GM18861 (cell line): ENCODE data around the gene CD82.
A peak's percentile ranks its signal among the peaks of the same experiment; 100 is the strongest.
"Not testable (repeated sequence)": the region's sequence is repeated elsewhere in the genome, so short reads cannot be mapped to it uniquely, and the experiment has no call there.

Experiments used
- ATAC-seq: cut with Tn5 transposase; IDR thresholded peaks from one replicate; pipeline ENCODE4 v1.9.1; 2021; ENCODE audit not compliant: unreplicated experiment

CD82 gene

DNA sequence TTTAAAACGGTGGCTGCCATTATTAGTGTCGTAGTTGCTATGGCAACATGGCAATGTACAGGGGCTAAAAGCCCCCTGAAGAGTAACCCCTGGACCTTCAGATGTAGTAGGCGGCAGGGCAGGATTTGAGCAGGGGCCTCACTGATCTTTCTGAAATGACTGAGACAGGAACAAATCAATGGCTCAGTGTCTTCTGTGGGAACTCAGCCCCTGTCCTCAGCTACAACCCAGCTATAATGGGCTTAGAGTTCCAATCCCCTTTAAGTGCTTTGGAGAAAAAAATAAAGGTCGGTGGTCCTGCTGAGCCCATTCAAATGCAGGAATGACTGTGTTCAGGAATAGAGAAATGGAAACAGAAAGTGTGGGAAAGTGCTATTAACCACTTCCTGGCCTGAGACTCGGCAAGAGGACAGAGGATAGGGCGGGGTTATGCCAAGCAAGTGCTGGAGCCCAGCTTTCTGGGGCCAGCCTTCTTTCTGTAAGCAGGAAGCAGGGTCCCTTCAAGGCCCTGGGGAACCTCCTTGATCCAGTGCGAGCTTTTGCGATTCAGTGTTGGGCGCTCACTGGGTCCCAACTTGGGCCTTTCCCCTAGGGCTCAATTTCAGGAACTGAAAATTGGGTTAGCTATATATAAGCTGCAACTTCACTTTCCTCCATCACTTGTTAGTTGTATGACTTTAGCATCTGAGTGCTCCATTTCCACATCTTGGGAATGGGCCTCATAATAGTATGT lies 6.1 kb upstream of the CD82 start:
- ATAC-seq = peak; percentile 65

DNA sequence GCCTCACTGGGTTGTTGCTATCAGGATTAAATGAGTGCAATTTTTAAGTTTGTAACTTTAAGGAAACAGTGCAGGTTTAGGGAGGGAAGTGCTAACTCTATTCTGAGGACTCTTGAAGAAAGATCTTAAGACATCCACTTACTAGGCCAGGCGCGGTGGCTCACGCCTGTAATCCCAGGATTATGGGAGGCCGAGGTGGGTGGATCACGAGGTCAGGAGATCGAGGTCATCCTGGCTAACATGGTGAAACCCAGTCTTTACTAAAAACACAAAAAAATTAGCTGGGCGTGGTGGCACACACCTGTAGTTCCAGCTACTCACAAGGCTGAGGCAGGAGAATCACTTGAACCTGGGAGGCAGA lies 5.5 kb upstream of the CD82 start:
- ATAC-seq = not testable (repeated sequence)

DNA sequence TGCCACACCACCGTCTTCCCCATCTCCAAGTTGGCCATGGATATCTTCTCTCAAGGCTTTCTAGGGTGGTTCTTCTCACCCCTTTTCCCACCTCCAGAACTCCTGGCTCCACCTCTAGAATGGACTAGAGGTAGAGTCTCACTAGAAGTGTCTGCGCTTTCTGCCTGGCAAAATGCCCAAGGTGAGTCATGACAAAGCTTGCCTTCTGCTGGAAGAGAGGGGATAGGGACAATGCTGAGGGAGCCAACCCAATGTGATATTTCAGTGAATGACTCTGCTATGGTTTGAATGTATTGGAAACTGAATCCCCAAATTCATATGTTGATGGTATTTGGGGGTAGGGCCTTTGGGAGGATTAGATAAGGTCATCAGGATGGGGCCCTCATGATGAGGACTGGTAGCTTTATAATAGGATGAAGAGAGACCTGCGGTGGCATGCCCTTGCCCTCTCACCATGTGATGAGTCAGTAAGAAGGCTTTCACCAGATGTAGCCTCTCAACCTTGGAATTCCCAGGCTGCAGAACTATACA lies 4.1 kb upstream of the CD82 start:
- ATAC-seq = no peak

DNA sequence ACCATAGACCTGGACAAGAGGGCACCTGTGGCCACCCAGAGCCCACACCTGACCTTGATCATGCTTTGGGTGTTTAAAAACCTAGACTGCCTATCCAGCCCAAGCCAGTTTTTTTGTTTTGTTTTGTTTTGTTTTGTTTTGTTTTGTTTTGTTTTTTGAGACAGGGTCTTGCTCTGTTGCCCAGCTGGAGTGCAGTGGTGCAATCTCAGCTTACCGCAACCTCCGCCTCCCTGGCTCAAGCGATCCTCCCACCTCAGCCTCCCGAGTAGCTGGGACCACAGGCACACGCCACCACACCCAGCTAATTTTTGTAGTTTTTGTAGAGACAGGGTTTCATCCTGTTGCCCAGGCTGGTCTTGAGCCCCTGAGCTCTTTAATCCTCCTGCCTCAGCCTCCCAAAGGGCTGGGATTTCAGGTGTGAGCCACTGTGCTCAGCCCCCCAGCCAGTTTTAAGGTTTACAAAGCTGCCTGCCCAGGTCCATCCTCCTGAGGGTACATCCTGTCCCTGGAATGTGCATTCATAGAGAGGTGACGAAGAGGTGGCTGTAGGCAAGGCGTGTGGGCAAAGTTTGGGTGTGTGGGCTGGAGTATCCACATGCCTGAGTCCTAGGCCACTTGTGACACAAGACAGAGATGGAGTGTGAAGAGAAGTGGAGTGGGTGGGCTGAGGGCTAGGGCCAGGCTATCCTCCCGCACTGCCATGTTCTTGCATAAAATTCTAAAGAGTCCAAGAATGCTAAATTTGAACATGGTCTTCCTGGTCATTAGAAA lies 3.3 kb upstream of the CD82 start:
- ATAC-seq = no peak

DNA sequence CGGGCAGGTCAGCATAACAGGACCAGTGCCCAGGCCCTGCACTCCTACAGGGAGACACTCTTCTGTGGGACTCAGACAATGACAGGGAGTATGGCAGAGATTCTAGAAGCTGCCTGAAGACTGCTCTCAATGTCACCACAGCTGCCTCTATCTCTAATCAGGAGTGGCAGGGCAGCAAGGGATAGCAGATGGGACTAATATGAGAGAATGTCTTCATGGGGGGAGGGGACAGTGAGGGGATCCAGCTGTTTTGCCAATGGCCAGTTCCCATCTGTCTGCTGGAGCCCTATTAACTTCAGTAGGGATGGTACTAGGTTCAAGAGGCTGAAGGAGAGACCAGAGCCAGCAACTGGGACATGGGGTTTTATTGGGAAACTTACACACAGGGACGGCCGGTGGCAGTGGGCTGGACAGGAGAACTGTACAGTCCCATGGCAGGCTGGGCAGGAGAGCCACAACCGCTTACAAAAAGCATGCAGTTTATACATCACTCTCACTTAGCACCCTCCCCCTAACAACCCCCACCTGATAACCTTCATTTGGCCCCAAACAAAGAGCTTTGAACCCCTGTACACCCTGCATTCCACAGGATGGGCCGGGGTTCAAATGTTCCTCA lies 2.5 kb upstream of the CD82 start:
- no peak for ATAC-seq

DNA sequence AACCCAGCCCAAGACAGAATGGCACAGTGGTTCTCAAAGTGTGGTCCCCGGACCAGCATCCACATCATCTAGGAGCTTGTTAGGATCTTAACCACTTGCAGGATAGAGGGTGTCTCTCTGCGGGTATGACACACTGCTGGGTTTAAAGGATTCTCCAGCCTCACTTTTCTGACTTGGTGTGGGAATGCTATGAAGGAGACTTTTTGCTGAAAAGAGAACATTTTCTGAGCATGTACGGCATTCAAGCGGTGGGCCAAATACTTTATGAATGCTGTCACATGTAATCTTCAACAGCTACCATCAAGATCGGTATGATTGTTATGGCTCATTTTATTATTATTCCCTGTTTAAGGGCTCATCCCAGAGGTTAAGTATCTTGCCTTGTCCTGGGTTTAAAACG lies 1.8 kb upstream of the CD82 start:
- ATAC-seq = no peak

DNA sequence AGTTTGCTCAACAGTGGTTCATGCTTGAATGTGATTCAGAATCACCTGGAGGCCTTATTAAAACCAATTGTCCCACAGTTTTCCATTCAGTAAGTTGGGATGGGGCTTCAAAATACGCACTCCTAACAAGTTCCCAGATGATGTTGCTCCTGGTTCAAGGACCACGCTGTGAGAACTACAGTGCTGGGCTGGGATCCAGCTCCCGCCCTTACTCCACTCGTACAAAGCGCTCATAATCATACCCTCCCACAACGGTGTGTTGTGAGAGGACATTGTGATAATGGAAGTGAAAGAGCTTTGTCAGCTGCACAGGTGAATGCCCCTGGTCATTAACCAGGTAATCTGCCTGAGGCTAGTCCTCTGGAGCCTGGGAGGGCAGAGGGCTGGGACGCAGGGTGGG lies 1.3 kb upstream of the CD82 start:
- ATAC-seq = no peak

DNA sequence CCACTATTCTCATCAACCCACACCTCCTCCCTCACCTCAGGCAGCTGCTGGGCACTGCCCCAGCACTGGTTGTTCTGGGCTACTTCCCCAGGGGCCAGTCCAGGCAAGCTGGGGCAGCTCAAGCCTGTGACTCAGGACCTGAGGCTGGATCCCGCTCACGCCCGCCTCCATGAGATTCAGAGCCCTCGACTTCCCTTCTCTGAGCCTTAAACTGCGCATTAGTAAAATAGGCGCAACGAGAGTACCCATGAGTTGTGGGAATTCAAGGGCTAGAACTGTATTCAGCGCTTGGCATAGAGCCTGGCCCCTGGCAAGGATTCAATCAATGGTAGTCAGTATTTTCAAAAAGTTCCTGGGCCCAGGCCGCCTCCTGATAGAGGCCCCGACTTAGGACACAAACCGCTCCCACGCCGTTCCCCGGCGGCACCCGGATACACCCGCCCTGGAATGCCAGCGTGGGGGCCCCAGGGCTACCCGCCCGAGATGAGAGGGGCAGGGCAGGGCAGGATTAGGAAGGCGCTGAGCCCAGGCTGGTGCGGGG lies 723 bp upstream of the CD82 start:
- ATAC-seq = no peak

DNA sequence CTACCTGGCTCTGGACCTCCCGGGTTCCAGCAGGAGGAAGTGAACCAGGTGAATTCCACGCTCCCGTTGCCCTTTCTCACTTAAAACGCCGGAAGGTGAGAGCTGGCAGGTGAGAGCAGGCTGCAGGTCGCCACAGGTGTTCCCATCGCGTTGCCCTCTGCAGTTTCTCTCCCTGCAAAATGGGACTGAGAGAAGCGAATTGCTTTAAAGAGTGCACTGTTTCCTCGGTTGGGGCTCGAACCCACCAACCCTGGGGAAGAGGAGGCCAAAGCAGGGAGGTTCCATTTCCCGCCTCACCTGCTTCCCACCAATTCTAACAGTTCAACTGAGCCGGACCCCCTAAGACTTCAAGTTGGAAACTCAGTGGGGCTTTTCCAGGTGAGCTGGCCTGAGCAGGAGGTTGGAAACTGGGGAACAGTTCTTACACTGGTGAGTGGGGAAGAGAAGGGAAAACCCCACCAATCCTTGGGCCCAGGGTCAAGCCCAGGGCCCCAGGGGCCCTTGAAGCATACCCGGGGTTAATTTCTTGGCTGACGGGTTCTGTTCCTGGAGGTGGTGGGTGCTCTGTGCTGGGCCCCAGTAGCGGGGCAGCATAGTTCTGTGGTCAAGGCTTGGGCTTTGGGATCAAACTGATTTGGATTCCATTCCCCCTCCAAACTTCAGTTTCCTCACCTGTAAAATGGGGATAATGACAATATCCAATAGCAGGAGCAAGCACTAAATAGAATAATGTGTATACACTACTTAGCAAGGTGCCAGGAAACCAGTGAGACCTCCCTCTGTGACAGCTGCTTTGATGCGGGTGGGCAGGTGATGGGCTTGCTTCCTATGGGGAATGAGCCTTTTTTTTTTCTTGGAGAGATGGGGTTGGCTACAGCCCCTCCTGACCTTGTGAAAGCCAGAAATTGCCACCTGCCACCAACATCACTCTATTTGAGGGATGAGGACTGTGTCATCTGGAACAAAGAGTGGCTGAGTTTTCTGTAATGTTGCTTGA lies 788 bp downstream of the CD82 start:
- no peak for ATAC-seq

DNA sequence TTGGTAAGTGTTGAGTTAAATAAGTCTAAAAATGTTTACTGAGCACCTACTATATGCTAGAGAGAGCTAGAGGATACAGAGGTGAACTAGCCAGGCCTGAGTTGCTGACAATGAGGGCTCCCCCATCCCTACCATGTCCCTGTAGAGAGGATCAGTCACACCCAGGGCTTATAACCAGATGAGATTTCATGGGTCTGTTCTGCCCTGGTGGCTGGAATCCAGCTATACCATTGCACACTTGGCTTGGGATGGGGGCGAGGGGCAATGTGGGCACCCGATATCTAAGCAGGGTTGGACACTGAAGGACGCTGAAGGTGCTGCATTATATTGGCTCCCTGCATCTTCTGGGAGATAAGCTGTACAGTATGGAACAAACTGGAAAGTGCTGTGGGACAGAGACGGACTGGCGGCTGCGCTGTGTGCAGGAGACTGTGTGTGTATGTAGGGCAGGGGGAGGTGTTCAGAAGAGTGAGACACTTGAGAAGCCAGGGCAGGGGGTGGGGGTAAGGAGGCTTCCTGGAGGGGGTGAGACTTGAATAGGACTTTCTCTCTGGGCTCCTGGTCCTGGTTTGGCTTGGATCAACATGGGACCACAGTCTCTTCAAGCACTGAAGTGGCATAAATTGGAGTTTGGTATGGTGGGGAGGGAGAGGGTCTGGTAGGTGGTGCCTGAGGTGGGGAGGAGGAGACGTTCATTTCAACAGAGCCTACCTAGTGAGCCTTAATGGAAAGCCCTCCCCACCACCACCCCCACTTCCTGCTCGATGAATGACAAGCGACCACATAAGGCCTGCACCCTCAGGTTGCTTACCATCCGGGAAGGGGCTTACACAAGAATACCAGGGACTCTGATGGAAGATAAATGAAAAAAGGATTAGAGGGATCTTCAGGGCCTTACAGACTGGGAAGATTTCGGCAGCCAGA lies 1.8 kb downstream of the CD82 start:
- no peak for ATAC-seq

DNA sequence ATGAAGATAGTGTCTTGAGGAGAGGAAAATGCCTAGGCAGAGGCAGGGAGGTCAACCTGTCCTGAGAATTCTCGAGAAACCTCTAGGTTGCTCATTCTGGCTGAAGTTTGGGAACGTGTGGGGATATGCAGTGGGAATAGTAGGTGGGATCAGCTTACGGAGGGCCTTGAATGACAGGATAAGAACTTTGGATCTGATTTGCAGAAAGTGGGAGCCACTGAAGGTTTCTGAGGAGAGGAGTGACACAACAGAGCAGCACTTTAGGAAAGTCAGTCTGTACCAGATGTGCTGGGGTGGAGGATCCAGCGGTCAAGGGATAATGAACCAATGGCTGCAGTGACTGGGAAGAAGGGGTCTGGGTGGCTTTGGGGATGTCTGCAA lies 2.4 kb downstream of the CD82 start:
- ATAC-seq = no peak

DNA sequence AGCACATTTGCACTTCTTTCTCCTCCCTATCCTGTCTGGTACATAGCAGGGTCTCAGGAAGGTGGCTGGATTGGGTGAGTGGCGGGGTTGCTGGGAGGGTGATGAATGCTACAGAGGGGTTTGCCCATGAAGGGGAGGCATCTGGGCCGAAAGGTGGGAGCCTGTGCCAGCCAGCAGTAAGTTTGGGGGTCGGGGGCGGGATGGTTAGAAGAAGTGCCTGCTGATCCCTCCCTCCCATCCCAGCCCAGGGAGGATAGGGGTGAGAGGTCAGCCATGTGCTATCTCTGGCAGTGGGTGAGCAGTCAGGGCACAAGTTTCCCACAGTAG lies 2.8 kb downstream of the CD82 start:
- ATAC-seq = no peak

DNA sequence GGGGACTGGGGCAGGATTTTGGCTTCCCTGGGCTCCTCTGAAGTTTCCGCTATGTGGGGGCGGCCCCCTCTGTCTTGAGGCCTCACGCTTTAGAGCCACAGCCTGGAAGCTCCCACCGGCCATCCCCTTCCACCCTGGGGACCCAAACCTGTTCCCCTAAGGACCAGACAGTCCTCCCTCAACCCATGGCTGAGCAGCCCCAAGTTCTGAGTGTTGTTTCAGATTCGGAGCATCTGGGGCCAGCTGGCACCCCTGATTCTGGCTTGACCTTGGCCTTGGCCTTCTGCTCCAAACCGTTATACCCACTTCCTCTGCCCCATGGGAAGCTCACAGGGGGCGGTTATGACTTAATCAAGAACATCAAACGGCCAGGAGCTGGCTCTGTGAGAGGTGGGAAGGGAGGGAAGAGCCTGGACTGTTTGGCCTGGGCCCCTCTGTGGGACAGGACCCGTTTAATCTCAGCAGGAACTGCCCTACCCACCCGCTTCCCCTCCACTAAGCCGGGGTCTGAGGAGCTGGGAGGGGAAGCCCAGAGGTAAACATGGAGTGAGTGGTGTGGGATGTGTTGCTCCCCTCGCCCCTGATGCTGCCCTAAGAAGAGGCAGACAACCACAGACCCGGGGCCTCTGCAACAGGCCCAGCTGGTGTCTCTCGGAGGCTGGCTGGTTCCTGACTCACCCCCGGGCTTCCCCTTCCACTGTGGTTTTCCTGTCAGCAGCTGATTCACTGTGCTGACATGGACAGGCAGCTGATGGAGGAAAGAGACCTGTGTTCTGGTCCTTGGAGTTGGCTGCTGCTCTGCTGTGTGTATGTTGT lies 3.4 kb downstream of the CD82 start:
- peak; percentile 36 for ATAC-seq

DNA sequence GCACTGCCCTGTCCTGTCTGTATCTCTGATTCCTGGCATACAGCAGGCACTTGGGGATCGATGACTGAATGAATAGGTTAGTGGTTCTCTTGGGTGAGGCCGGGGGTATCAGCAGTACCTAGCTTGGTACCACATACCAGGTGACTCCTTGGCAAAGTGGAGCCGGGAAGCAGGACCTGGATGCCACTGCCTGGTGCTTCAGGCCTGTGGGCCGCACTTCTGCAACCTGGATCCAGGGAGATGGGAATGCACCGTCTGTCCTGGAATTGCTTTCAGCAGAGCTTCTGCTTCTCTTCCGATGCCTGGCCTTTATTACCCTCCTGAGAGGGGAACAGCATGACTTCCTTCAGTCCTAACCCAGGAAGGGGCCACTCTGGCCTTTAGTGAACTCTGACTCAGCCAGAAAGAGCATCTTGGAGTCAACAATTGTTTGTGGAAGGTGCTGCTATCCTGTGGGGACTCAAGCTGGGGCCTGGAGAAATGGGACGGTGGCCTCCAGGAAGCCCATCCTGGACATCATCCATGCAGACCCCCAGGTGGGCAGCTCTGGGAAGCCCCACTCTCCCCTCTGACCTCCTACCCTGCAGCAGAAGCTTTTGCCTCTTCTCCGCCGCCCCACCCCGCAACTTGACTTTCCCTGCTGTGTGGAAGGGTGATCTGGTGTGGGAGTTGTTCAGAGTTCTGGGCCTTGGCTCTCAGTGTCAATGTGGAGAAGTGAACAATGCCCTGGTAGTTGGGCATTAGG lies 5.1 kb downstream of the CD82 start:
- no peak for ATAC-seq

DNA sequence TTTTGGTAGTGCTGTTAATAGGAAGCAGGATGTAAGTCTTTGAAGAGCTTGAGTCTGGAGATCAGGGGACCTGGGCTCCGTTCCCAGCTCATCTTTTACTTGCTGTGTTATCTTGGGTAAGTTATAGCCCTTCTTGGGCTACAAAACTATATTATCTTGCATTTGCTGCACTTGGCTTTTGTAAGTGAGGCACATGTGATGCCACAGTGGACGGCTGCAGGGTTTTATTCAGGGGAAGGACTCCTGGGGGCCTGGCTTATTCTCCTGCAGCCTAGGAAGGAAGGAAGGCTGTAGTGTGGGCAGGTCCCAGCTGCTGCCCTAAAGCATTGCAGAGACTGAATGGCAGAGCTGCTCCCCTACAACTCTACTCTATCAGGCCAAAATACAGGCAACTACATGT lies 6.4 kb downstream of the CD82 start:
- ATAC-seq = no peak

DNA sequence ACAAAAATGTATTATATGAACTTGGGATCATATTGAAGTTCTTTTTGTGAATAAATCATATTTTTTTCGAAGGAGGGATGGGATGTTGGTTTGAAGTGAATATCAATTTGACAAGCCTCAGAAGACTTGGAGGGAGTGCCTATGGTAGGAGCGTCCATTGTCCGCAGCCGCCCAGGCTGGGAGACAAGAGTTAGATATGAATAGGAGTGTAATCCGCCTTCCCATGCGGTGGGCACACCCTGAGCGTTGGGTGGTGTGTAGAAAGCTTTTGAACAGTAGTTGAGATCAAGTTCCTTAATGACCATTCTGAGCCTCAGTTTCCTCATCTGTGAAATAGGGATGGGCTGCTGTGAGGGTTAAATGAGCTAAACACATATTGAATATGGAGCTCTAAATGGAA lies 7.0 kb downstream of the CD82 start:
- no peak for ATAC-seq

DNA sequence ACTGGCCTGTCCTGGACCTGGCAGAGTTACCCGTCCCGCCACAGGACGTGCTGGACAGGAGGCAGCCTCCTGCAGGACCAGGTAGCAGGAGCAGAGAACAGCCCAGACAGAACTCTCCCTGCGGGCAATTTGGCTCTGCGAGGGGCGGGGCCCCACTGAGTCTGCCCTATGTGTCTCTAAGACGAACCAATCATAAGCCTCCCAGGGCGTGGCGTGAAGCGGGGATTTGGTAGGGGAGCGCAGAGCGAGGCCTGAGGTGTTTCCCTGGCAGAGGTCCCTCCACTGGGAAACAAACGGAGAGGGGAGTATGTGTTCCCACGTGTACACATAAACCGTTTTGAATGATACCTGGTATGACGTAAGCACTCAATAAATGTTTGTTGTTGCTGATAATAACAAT lies 7.4 kb downstream of the CD82 start:
- ATAC-seq = no peak

DNA sequence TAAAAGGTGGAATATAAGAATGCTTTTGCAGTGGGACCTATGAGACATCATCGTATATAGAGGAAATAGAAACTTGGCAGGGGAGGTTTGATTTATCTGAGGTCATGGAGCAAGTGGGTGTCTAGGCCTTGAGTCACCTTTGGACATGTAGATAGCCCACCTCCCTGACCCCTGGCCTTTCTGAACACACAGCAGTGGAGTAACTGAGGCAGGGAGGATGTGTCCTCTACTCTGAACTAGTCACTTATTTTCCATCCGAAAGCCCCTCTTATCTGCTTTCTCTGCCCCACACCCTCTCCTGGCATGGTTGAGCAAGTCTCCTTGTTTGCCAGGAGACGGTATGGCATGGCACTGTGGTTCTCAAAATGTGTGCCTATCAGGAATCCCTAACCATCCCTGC lies 7.9 kb downstream of the CD82 start:
- ATAC-seq = no peak
